ENCODE results near the gene IGSF10. TPM values are rescaled to one million over a fixed set of nuclear protein-coding genes. Genes with fewer than 3 reads are reported as not detected.

IGSF10 gene
- total and polyA plus RNA-seq, 2 of the 8 experiments (the other 6 are each of a cell fraction or from before 2014, with no cell fraction given) = 0.59 to 0.95 TPM

DNA sequence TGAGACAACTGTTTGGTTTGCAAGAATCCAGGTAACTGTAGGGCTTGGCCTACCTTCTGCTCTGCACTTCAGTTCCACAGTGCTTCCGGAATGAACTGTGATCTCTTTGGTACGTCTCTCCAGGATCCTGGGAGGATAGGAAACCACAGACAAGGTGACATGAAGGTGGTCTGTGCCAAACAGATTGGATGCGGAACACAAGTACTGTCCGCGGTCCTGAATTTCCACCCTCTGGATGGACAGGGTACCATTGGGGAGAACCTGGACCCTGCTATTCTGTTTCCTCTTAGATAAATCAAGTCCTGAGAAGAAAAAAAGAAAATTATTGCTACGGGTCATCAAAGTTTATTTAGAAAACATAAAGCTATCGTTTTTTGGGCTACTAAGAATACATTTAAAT, 17.3 kb downstream of the IGSF10 start:
- no peak overlapping the region for H2BK12ac ChIP-seq (ENCODE audit: low read depth, low read length)
- no peak overlapping the region for H2BK20ac ChIP-seq (ENCODE audit: low read length)
- H3K4me2 ChIP-seq (ENCODE audit: insufficient read depth in 1 of 2, low read depth in 2 of 2, low read length in 2 of 2) = no peak overlapping the region
- no peak overlapping the region for H2BK15ac ChIP-seq (ENCODE audit: low read length)
- H3K79me1 ChIP-seq (ENCODE audit: low read depth, low read length) = no peaks in the 10 kb centered on the region
- H2AFZ ChIP-seq (ENCODE audit: low read length) = no peak overlapping the region
- TF ChIP-seq RAD21 (IDR thresholded peaks at IDR 0.05 in 1 of 2, conservative IDR thresholded peaks at IDR 0.05 in 1 of 2; ENCODE audit: low read depth in 2 of 2, low read length in 2 of 2) = peak in 1 of 2 experiments; percentile 4; a peak in 1 of 4 replicates
- TF ChIP-seq, protein P1, sequence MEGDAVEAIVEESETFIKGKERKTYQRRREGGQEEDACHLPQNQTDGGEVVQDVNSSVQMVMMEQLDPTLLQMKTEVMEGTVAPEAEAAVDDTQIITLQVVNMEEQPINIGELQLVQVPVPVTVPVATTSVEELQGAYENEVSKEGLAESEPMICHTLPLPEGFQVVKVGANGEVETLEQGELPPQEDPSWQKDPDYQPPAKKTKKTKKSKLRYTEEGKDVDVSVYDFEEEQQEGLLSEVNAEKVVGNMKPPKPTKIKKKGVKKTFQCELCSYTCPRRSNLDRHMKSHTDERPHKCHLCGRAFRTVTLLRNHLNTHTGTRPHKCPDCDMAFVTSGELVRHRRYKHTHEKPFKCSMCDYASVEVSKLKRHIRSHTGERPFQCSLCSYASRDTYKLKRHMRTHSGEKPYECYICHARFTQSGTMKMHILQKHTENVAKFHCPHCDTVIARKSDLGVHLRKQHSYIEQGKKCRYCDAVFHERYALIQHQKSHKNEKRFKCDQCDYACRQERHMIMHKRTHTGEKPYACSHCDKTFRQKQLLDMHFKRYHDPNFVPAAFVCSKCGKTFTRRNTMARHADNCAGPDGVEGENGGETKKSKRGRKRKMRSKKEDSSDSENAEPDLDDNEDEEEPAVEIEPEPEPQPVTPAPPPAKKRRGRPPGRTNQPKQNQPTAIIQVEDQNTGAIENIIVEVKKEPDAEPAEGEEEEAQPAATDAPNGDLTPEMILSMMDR (IDR thresholded peaks at IDR 0.05; ENCODE audit: control extremely low read depth in 1 of 3, insufficient read depth in 1 of 3, low read depth in 1 of 3, low read length in 3 of 3) = no peak
- no peak overlapping the region for H4K5ac ChIP-seq (ENCODE audit: insufficient read length, low read depth, low read length)
- peak in 1 of 2 experiments; percentile 64 for DNase-seq (ENCODE audit: low read depth in 1 of 2, low spot score in 2 of 2)
- no peaks in the 10 kb centered on the region for H4K20me1 ChIP-seq (replicated peaks in 1 of 2; ENCODE audit: control insufficient read depth in 1 of 2, insufficient read depth in 2 of 2, low read length in 2 of 2)
- no peak overlapping the region for H3K18ac ChIP-seq (ENCODE audit: extremely low read depth, low read length)
- ChIA-PET CTCF (ENCODE audit: partially characterized antibody) (interaction anchor here (8.3 kb wide), 1 partner anchor 395 kb away, joined by 82 read pairs; no protein-coding TSS in a partner anchor), POLR2A (ENCODE audit: partially characterized antibody) (no interaction called here)
- no peak overlapping the region for H4K91ac ChIP-seq (replicated peaks; ENCODE audit: insufficient read length, low read length)
- H3K9me3 ChIP-seq (ENCODE audit: insufficient read depth in 2 of 2, low read depth in 1 of 2, low read length in 1 of 2) = no peaks in the 10 kb centered on the region
- H3K79me2 ChIP-seq (ENCODE audit: control insufficient read depth in 1 of 2, insufficient read depth in 2 of 2, low read length in 2 of 2) = no peaks in the 10 kb centered on the region
- no peaks in the 10 kb centered on the region for H3K36me3 ChIP-seq (ENCODE audit: control insufficient read depth in 2 of 4, insufficient read depth in 4 of 4, low read length in 3 of 4)
- H2BK5ac ChIP-seq (ENCODE audit: low read depth, low read length) = no peak overlapping the region
- H3K4me3 ChIP-seq (ENCODE audit: extremely low read depth in 1 of 4, insufficient read depth in 2 of 4, low read depth in 3 of 4, low read length in 4 of 4) = no peak overlapping the region
- H3K4me1 ChIP-seq (replicated peaks in 1 of 4; ENCODE audit: control insufficient read depth in 3 of 4, insufficient read depth in 4 of 4, low read length in 3 of 4) = no peaks in the 10 kb centered on the region
- H3K14ac ChIP-seq (ENCODE audit: insufficient read length) = no peak overlapping the region
- H3K4ac ChIP-seq (replicated peaks; ENCODE audit: insufficient read length, low read depth, low read length) = no peak overlapping the region
- H3K23ac ChIP-seq (ENCODE audit: insufficient read length) = no peak overlapping the region
- WGBS, 2 experiments (ENCODE audit: extremely low coverage in 1 of 2, insufficient coverage in 1 of 2, insufficient read length in 1 of 2, insufficient replicate concordance in 2 of 2, low coverage in 1 of 2, low lambda C conversion rate in 2 of 2, missing lambda C conversion rate in 1 of 2) = 89% methylated on average over 7 of the region's 7 CpGs; no CpG with 5 or more reads in 1 of the 2 experiments
- no peak overlapping the region for H2AK5ac ChIP-seq (ENCODE audit: low read depth, low read length)
- H3K27me3 ChIP-seq (replicated peaks in 1 of 4; ENCODE audit: control insufficient read depth in 3 of 4, extremely low read depth in 1 of 4, insufficient read depth in 3 of 4, low read length in 3 of 4) = no peaks in the 10 kb centered on the region
- no peaks in the 10 kb centered on the region for H3K23me2 ChIP-seq (ENCODE audit: low read depth, low read length)
- FAIRE-seq = no peak
- H3K9ac ChIP-seq (replicated peaks in 1 of 4; ENCODE audit: extremely low read depth in 1 of 4, low read depth in 3 of 4, low read length in 3 of 4) = no peak overlapping the region
- no peak overlapping the region for H3K56ac ChIP-seq (replicated peaks; ENCODE audit: insufficient read length, low read depth, low read length)
- no peak overlapping the region for H4K8ac ChIP-seq (ENCODE audit: extremely low read depth, insufficient read depth, low read length)
- no peak overlapping the region for H3K27ac ChIP-seq (ENCODE audit: low read depth, low read length)
- no peak overlapping the region for H2BK120ac ChIP-seq (replicated peaks; ENCODE audit: low read depth, low read length)
